Activated CD4-positive, alpha-beta T cell treated with anti-CD3 and anti-CD28 coated beads, Interleukin-2, amount 50 U/mL, for 16 hours (primary cell): ENCODE results near the gene SPNS3.

ENCODE experiments used
- DNase-seq: peaks from one replicate; pipeline ENCODE4 v3.0.0-alpha.2; 2020

Gene SPNS3

DNA sequence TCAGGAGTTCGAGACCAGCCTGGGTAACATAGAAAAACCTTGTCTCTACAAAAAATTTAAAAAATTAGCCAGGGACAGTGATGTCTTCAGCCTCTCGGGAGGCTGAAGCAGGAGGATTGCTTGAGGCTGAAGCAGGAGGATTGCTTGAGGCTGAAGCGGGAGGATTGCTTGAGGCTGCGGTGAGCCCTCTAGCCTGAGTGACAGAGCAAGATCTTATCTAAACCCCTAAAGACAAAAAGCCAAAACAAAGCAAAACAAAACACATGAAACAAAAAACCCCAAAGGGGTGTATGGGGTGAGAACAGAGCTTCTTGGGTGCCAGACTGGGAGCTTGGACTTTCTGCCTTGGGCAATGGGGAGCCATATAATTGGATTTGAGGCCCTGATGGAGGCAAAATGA, 2.6 kb downstream of the SPNS3 start:
- peak; percentile 17 for DNase-seq

DNA sequence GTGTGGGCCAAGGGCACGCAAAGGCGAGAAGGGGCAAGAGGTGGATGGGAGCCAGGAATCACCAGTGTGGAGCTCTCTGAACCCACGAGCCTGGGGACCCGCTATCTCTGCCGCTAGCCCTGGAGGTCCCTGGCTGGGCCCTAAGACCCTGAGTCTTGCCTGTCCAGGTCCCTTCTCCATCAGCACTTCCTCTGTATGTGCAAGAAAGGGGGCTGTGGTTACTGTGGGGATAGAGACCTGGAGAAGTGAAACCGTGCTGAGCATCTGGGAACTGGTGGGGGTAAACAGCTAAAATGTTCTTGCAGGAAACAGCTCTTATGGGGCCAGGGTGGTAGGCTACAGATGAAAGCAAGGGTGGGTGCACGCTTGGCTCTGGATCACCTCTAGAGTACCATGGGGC, 3.1 kb downstream of the SPNS3 start:
- no peak for DNase-seq

DNA sequence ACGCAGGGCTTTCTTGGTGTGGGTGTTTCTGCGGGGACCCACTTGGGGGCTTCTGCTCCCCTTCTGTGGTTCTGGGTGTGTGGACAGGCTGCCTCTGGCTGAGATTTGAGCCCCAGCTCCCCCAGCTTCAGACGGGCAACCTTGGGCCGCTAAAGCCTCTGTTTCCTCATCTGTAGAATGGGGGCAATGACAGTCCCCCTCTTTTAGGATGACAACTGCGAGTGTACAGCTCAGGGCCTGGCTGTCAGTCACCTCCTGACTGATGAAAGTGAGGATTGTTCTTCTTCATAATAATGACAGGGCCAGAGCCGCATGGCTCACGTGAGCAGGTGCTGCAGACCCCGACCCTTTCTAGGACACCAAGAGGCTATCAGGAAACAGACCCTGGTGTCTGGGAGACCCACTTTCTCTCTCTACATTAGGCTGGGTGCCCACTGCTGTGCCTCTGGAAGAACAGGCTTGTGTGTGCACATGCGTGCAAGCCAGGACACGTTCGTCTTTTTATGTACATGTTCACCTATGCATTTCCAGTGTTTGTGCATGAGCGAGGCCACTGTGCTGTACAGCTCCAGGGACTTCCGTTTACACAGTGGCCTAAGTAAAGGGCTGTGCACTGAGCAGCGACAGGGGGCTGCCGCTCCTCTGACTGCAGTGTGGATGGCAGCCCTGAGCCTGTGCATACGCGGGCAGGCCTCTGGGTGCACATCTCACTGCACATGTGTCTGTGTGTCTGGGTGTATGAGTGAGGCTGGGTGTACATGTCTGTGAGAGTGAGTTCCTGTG, 4.6 kb downstream of the SPNS3 start:
- DNase-seq: no peak

DNA sequence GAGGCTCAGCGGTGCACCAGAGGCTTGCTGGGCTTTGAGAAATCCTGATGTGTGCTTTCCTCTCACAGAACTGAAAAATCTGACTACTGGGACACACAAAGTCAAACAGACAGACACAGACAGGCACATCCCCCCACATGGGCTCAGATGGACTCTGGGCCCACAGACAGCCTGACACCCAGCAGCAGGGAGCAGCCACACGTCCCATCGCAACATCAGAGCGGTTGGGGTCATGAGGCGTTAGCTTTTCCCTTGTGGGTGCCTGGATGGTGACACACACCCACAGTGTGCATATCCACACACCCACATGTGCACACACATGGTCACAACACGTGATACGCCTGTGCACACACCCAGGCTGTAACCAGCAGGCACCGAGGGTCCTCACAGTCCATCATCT, 6.3 kb downstream of the SPNS3 start:
- no peak for DNase-seq

DNA sequence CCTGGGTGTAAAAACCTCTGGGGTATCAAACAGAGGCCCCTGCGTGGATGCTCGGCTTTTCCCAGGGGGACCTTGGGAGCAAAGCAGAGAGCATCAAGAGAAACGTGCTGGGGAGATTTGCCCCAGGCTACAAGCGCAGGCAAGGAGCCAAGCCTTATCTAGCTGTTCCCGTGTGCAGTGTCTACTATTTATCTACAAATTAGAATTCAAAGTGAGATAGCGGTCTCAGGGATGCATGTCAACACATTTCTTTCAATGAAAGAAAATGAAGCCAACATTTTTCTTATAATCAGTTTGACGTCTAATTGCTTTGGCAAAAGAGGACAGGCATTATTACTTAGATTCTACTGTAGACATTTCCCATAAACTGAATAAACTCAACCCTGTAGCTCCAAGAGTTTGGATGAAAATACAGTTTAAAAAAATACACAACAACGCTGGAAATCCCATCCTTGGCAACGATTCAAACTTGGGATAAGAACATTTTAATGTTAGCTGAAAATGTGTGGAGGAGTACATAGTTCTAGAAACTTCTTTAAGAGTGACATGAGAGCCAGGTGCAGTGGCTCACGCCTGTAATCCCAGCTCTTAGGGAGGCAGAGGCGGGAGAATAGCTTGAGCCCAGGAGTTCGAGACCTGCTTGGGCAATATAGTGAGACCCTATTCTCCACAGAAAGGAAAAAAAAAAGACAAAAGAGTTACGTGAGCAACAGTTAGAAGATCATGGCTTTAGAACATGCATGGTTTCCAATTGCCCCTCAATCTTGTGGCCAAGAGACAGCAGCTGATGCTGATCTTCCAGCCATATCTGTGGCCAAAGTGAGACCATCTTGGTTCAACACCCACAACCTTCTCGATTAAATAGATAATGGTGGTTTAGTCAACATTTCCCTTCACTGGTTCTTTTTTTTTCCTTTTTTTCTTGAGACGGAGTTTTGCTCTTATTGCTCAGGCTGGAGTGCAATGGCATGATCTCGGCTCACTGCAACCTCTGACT, 7.2 kb downstream of the SPNS3 start:
- no peak for DNase-seq

DNA sequence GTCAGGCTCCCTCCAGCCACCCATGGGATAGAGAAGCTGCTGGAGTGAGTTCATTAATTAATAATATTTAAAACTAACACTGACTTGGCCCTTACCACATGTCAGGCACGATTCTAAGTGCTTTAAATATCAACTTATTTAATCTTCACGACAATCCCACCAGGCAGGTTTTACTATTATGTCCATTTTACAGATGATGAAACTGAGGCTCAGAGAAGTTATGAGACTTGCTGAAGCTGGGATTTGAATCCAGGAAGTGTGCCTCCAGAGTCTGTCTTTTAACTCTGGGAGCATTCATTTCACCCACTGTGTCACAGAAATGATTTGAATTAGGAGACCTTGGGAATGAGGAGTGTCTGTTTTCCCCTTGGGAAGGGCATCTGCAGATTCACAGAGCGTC, 8.8 kb downstream of the SPNS3 start:
- no peak for DNase-seq

DNA sequence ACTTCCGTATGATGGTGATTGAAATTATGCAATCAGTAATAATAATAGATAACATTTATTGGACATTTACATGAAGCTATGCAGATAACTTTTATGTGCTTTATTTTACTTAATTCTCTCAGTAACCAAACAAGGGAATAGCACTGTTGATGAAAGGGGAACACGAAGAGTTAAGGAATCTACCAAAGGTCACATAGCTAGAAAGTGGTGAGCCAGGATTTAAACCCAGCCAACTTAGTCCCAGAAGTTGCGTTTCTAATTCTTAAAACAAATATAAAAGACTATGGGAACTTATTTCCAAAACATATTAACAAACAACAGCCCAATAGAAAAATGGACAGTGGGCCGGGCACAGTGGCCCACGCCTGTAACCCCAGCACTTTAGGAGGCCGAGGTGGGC, 9.7 kb downstream of the SPNS3 start:
- no peak for DNase-seq

DNA sequence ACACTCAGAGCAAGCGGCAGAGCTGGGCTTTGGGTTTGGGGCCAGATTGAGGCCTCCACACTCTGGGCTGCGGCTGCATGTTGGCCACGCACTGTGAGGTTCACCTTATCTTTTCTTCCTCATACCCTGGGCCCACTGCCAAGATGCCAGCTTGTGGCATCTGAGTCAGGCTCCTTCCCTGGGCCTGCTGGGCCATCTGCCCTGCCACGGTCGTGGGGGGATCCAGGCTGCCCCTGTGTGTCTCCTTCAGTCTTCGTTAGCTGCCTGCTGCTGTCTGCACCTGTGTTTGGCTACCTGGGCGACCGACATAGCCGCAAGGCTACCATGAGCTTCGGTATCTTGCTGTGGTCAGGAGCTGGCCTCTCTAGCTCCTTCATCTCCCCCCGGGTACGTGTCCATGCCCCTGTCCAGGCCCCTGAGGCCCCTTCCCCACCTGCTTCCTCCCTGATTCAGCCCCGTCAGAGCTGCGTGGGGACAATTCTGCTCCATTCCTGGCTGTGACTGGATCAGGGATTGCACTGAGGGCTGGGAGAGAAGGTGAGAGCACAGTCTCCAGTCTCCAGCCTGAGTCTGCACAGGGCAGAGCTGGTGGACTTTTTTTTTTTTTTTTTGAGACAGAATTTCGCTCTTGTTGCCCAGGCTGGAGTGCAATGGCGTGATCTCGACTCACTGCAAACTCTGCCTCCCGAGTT, 11.2 kb downstream of the SPNS3 start:
- DNase-seq: no peak

DNA sequence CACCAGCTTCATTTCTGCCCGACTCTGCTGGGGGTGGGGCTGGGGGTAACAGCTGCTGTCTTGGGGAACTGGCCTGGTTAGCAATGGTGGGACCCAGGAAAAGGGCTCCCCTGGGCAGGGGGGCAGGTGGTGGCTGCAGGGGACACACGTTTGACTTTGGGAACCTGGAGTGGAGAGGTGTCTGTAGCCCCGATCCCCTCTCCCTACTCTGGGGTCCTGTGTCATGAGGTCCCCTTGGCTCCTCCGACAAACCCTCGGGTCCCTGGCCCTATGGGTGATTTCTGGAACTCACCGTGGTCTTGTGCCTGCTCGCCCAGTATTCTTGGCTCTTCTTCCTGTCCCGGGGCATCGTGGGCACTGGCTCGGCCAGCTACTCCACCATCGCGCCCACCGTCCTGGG, 12.0 kb downstream of the SPNS3 start:
- no peak for DNase-seq

DNA sequence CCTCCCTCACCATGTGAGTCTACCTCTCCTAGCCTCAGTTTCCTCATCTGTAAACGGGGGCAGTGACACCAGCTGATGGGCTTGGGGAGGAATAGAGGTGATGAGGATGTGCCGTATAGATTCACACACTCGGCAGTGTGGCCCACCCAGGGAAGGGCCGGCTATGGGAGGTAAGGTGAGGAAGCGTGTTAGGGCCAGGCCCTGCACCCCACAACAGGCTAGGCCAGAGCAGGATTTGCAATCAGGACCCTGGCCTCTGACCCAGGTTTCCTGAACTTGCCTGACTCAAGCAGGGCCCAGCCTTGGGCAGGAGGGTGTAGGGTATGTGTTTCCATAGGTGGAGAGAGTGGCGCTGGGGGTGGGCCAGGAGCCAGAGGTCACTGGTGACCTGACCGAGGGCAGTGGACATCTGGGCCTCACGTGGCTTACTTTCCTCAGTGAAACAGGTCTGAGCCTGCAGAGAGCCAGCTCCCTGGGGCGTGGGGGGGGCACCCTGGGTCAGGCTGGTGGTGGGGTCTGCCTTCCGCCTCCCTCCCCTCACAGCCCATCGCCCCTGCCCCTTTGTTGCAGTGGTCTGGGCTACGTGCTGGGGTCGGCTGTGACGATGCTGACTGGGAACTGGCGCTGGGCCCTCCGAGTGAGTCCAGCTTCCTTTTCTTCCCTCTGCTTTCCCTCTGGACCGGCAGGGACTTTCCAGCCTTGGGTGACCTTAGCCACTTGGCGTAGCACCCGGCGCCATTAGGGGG, 12.8 kb downstream of the SPNS3 start:
- DNase-seq: no peak

DNA sequence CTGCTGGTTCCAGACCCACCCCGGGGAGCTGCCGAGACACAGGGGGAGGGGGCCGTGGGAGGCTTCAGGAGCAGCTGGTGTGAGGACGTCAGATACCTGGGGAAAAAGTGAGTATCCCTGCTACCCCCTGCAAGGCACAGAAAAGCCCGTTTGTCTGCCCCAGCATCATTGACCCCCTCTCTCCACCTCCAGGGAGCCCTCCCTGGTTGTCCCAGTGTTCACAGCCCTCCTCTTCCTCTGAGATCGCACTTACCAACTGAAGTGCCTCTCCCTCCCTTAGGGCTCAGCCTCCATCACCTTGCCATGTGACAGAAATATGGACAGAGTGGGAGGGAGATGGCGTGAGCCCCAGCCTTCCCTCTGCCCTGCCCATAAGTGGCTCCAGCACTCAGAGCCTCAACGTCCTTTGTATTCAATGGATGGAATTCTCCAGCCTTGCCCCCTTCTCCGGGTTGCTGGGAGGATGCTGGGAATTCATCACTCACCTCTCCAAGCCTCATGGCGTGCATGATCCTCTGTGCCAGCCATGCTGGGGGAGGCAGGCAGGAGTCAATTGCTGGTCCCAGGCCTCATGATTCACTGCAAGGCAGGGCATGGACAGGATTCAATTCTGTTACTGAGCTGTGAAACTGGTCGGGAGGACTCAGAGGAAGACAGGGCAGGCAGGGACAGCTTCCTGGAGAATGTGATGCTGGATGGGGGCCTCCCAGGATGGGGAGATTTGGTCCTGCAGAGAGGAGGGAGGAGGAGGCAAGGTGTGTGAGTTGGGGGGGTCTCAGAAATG, 14.6 kb downstream of the SPNS3 start:
- DNase-seq: no peak

DNA sequence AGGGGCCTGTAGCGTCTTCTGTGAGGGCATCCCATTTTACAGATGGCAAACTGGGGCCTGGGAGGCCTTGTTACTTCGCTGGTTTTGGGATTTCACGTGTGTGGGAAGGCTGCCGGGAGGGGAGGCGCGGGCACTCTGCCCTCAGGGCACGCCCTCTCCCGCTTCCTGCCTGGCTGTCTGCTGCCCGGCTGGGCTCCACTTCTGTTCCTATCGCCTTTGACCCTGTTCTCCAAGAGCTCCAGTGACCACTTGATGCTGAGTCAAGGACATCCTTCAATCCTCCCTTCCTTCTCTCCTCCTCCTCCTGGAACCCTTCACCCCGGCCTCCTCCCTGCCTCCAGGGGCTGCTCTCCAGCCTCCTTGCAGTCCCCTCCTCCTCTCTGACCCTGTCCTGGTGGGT, 16.0 kb downstream of the SPNS3 start:
- DNase-seq: no peak

DNA sequence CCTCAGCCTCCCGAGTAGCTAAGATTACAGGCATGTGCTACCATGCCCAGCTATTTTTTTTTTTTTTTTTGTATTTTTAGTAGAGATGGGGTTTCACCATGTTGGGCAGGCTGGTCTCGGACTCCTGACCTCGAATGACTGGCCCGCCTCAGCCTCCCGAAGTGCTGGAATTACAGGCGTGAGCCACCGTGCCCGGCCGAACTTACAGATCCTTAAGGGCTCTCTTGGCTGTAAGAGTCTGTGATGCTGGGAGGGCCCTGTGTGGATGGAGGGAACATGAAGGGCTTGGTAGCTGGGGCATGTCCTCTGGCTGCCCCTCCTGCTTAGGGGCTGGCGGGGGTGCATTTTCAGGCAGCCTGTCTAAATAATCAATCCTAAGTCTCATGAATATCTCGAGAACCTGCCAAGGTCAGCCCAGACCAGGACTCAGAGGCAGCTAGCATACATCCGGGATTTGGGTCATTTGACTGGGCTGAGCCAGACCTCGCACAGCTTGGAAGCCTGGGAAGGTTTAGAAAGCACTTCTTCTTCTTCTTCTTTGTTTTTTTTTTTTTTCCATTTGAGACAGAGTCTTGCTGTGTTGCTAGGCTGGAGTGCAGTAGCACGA, 17.1 kb downstream of the SPNS3 start:
- DNase-seq: no peak

DNA sequence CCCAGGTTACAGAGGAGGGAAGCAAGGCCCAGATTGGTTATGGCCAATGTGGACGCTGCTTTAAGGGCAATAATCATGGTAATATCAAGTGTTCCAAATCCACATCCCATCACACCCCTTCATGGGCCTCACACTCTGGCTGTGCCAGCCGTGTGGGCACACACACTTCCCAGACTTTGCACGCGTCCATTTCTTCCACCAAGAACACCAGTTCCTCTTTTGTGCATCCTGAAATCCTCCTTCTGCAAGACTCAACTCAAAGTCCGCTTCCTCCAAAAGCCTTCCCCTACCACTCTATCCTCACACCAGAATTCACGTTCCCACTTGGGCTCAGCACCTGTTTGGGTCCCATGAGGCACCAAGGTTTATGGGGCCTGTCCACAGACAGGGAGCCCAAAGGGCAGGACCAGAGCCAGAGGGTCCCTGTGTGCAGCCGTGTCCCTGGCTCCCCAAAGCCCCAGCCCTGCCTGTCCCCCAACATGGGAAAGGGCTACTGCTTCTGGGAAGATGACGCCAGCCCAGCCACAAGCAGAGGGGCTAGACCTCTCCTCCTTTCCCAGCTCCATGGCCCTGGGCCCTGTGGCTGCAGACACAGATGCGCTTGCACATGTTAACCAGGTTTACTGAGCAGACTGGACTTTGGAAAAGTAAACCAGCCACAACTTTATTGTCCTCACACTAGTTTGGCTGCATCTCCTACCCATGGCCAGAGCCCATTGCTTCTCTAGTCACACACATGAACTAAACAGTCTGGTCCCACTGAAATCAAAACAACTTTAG, 20.3 kb downstream of the SPNS3 start:
- DNase-seq: no peak

DNA sequence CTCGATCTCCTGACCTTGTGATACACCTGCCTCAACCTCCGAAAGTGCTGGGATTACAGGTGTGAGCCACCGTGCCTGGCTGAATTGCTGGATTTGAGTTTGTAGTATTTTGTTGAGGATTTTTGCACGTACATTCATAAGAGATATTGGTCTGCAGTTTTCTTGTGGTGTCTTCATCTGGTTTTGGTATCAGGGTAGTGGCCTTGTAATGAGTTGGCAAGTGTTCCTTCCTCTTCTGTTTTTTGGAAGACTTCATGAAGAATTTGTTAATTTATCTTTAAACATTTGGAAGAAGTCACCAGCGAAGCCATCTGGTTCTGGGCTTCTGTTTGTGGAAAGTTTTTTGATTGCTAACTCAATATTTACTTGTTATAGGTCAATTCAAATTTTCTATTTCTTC, 26.9 kb downstream of the SPNS3 start:
- no peak for DNase-seq

DNA sequence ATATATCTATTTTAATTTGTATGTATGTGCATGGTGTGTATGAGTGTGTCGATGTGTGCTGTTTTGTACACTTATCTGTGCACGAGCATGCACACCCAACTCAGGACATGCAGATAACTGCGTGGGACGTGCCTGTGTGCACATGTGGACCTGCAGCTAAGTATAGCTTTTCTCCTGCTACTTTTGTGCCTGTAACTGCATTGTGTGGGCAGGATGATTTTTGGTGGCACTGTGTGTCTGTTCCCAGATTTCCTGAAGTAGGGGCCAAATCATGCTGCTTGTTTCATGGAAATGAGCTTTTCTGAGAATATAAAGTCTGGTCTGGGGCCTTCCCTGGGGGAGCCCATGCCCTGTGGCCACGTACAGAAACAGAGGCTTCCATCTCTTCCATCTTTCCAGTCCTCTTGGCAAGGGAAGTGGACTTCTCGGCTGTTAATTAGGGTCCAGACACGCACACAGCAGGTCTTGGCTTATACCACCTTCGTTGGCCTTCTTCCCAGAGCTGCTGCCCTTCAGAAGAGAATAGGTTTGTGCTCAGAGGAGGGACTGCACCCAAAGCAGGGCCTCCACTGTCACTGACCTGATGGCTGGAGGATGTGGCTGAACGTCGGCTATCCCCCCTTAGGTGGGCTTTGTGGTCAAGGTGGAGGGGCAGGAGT, 30.2 kb downstream of the SPNS3 start:
- DNase-seq: no peak

DNA sequence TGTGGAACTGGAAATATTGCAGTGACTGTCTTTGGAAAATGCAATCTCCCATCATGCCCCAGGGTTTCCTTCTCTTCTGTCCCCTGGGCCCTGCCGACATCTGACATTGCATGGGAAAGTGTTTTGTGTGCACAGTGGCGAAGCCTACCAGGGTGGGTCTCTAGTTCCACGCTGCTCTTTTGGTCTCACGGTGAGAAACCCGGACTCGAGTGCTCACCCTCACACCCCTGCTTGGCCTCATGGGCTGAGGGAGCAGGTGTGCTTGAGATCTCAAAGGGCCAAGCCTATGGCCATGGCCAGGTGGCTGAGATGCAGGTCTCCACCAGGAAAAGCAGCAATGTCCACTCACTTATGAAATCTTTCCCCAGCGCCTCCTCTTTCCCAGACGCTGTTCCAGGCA, 32.0 kb downstream of the SPNS3 start:
- DNase-seq: no peak

DNA sequence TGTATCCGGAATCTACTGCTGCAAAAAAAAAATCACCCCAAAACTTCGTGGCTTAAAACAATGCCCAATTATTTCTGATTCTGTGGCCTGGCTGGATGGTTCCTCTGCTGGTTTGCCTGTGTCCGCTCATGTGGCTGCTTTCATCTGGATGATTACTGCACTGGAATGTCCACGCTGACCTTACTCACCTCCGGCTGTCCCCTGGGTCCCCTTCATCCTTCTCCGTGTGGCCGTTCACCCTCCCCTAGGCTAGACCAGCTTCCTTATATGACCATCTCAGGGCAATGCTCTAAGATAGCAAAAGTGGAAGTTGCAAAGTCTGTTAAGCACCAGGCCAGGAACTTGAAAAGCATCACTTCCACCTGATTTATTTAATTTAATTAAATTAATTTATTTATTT, 33.5 kb downstream of the SPNS3 start:
- DNase-seq: no peak

DNA sequence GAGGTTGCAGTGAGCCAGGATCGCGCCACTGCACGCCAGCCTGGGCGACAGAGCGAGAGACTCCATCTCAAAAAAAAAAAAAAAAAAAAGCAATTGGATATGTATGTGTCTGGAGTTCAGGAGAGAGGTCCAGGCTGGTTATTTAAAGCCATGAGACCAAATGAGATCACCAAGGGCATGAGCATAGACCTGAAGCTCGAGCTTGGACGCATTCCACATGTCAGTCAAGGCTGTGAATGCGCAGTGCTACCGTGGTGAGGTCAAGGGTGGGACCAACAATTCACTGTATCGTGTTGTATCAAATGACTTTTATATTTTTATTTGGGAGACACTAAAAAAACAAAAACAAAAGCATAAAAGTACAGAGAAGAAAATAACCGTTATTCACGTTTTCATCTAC, 35.8 kb downstream of the SPNS3 start:
- DNase-seq: no peak

DNA sequence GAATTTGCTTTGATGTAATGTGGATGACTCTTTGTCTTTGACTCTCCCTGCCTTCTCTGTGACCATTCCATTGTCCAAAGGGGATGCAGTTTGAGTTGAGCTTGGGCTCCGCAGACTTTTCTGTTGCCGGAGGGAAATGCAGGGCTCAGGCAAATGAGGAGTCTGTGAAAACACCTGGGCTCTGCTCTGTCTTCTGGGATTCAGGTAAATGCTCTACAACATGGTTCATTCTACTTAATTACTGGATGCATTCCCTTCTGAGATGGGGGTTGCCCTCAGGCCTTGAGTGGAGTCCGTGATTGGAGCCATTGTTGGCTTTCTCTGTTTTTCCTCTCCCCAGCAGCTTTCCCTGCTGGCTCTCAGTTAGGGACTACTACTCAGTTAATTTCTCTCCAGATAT, 38.5 kb downstream of the SPNS3 start:
- no peak for DNase-seq
